HCT116 (cell line): ENCODE results near the gene TSC22D3. TPM values are rescaled to one million over a fixed set of nuclear protein-coding genes. Genes with fewer than 3 reads are reported as not detected.

Experiments
- ATAC-seq: fragments of 200-7000 bp; cut with Tn5 transposase; 2 replicates; pipeline ENCODE4 v1.9.1; 2020; ENCODE audit warnings: mild to moderate bottlenecking, moderate library complexity
- BruUV-seq: library from RNA; stranded (reverse); fragments of 400-500 nt; replicated peaks from 2 replicates; lab custom pipeline; 2021; lab: Mats Ljungman, UMichigan
- CTCF ChIA-PET: fragments of 300-600 bp; sonication (Branson Sonifier 250); formaldehyde crosslinking; loops from one replicate; lab custom pipeline; 2021; ENCODE audit warnings: antibody characterized with exemption; lab: Charles Lee
- POLR2A ChIA-PET: fragments of 300-600, 350-600 bp; sonication (Branson Sonifier 250); formaldehyde crosslinking; loops from one replicate; lab custom pipeline; 2021; ENCODE audit warnings: antibody characterized with exemption; lab: Charles Lee
- RAD21 ChIA-PET, 2 experiments: fragments of 300-600 bp; sonication (Branson Sonifier 250); formaldehyde crosslinking; loops; one replicate each; lab custom pipeline; 2023; ENCODE audit warnings: low total read pairs in 2 of 2; ENCODE audit not compliant: uncharacterized antibody in 2 of 2, unreplicated experiment in 2 of 2, low non-redundant PET in 1 of 2; lab: Charles Lee
- DNase-seq: peaks from one replicate; pipeline ENCODE4 v3.0.0-alpha.2; 2010; ENCODE audit warnings: low read depth, low spot score
- H2AFZ ChIP-seq: fragments of 200-600 bp; shearing (Covaris generic), sonication (generic); 2 replicates; pipeline ENCODE4 v1.6.1; 2017; ENCODE audit warnings: low read depth, mixed run types, mixed read lengths, antibody characterized with exemption, low read length; ENCODE audit not compliant: poor library complexity, severe bottlenecking
- H3K27ac ChIP-seq: 2 replicates; pipeline ENCODE4 v1.5.1; 2012; ENCODE audit warnings: low read depth, low read length
- H3K27me3 ChIP-seq: fragments of 200-600 bp; sonication (generic); 2 replicates; pipeline ENCODE4 v1.6.1; 2016; ENCODE audit warnings: mixed run types, low read length, mixed read lengths; ENCODE audit not compliant: insufficient read depth
- H3K36me3 ChIP-seq, 2 experiments: fragments of 200-500 bp in 1 of 2; fragments of 200-600 bp in 1 of 2; sonication (Bioruptor generic) in 1 of 2; sonication (generic) in 1 of 2; 2 replicates each; pipeline versions ENCODE4 v1.5.1 to v1.6.1; 2014 to 2016; ENCODE audit warnings: low read length in 2 of 2, inconsistent platforms in 1 of 2, mixed read lengths in 1 of 2, mixed run types in 1 of 2; ENCODE audit not compliant: insufficient read depth in 2 of 2, control insufficient read depth in 1 of 2
- H3K4me1 ChIP-seq, 2 experiments: fragments of 200-600 bp in 1 of 2; sonication (generic) in 1 of 2; 2 replicates each; pipeline versions ENCODE4 v1.5.1 to v1.6.1; 2012 to 2017; ENCODE audit warnings: low read length in 2 of 2, inconsistent platforms in 1 of 2, mild to moderate bottlenecking in 1 of 2, mixed read lengths in 1 of 2, mixed run types in 1 of 2, moderate library complexity in 1 of 2; ENCODE audit not compliant: insufficient read depth in 2 of 2, control insufficient read depth in 1 of 2
- H3K4me2 ChIP-seq: fragments of 200-600 bp; sonication (generic); 2 replicates; pipeline ENCODE4 v1.6.1; 2017; ENCODE audit warnings: mixed run types, low read length, mixed read lengths
- H3K4me3 ChIP-seq, 2 experiments: fragments of 200-600 bp in 1 of 2; sonication (generic) in 1 of 2; replicated peaks in 1 of 2; 2 replicates each; pipeline ENCODE4 v1.5.1; 2011 to 2016; ENCODE audit warnings: low read length in 2 of 2, control low read depth in 1 of 2, low read depth in 1 of 2, mild to moderate bottlenecking in 1 of 2, mixed read lengths in 1 of 2, mixed run types in 1 of 2
- H3K79me2 ChIP-seq: fragments of 200-600 bp; sonication (generic); 2 replicates; pipeline ENCODE4 v1.6.1; 2017; ENCODE audit warnings: mild to moderate bottlenecking, mixed run types, low read length, moderate library complexity, mixed read lengths; ENCODE audit not compliant: insufficient read depth
- H3K9ac ChIP-seq: fragments of 200-600 bp; sonication (generic); 2 replicates; pipeline ENCODE4 v1.6.1; 2016; ENCODE audit warnings: low read length, mixed read lengths
- H3K9me2 ChIP-seq: fragments of 200-600 bp; sonication (generic), shearing (Covaris generic); 2 replicates; pipeline ENCODE4 v1.6.1; 2017; ENCODE audit warnings: mixed run types, mild to moderate bottlenecking, moderate library complexity; ENCODE audit not compliant: insufficient read depth
- H3K9me3 ChIP-seq, 2 experiments: fragments of 200-500 bp in 1 of 2; fragments of 200-600 bp in 1 of 2; sonication (Bioruptor generic) in 1 of 2; sonication (generic) in 1 of 2; 2 replicates each; pipeline ENCODE4 v1.6.1; 2014 to 2017; ENCODE audit warnings: low read length in 2 of 2, mixed read lengths in 2 of 2, inconsistent platforms in 1 of 2, low read depth in 1 of 2, mild to moderate bottlenecking in 1 of 2, mixed run types in 1 of 2, moderate library complexity in 1 of 2; ENCODE audit not compliant: control insufficient read depth in 1 of 2, insufficient read depth in 1 of 2
- H4K20me1 ChIP-seq: fragments of 200-600 bp; sonication (generic), shearing (Covaris generic); 2 replicates; pipeline ENCODE4 v1.6.1; 2017; ENCODE audit warnings: mixed run types, mild to moderate bottlenecking, moderate library complexity; ENCODE audit not compliant: insufficient read depth
- CBX3 ChIP-seq: IDR thresholded peaks from 2 replicates; pipeline ENCODE4 v1.6.1; 2012; ENCODE audit warnings: low read depth
- CEBPB ChIP-seq: IDR thresholded peaks from 2 replicates; pipeline ENCODE4 v1.6.1; 2012; ENCODE audit warnings: low read depth
- FOSL1 ChIP-seq: IDR thresholded peaks from 2 replicates; pipeline ENCODE4 v1.6.1; 2012; ENCODE audit warnings: low read depth
- REST ChIP-seq: IDR thresholded peaks from 2 replicates; pipeline ENCODE4 v1.6.1; 2012; ENCODE audit warnings: low read depth
- YY1 ChIP-seq: IDR thresholded peaks from 2 replicates; pipeline ENCODE4 v1.6.1; 2011; ENCODE audit warnings: low read length, low read depth, moderate library complexity, mild to moderate bottlenecking; ENCODE audit not compliant: insufficient replicate concordance; ENCODE audit errors: extremely low read depth
- ZFX ChIP-seq: fragments of 450-650 bp; IDR thresholded peaks from 2 replicates; pipeline ENCODE4 v1.6.1; 2017
- ZNF274 ChIP-seq: fragments of 200-500 bp; sonication (Bioruptor generic); IDR thresholded peaks from 2 replicates; pipeline ENCODE4 v1.6.1; 2014; ENCODE audit warnings: mild to moderate bottlenecking, low read depth, low read length, inconsistent platforms
- intact Hi-C: fragments of 100-400 bp; cut with micrococcal nuclease; formaldehyde crosslinking; loops from 2 replicates; pipeline ENCODE4 v1.10.0; 2022
- total RNA-seq: library from RNA; stranded (reverse); gene quantifications from one replicate; pipeline ENCODE4 v1.2.1, GENCODE V29; 2021; ENCODE audit not compliant: unreplicated experiment
- TF ChIP-seq, protein P1 (sequence below), 3 experiments: fragments of 200-600 bp in 1 of 3; sonication (generic) in 1 of 3; IDR thresholded peaks in 2 of 3; conservative IDR thresholded peaks in 1 of 3; 2 replicates each; pipeline ENCODE4 v1.5.1; 2012 to 2017; ENCODE audit warnings: low read depth in 2 of 3, low read length in 2 of 3, antibody characterized with exemption in 1 of 3, borderline replicate concordance in 1 of 3, control low read depth in 1 of 3, mild to moderate bottlenecking in 1 of 3, mixed read lengths in 1 of 3, mixed run types in 1 of 3, moderate library complexity in 1 of 3; ENCODE audit not compliant: insufficient read depth in 1 of 3
- TF ChIP-seq, protein P2 (sequence below): IDR thresholded peaks from 2 replicates; pipeline ENCODE4 v1.6.1; 2012
- TF ChIP-seq, protein P3 (sequence below): IDR thresholded peaks from 2 replicates; pipeline ENCODE4 v1.6.1; 2012
- TF ChIP-seq, protein P4 (sequence below): IDR thresholded peaks from 2 replicates; pipeline ENCODE4 v1.6.1; 2011; ENCODE audit warnings: mild to moderate bottlenecking, low read length, moderate library complexity; ENCODE audit not compliant: insufficient replicate concordance; ENCODE audit errors: extremely low read depth

The TSC22D3 gene
- total RNA-seq, 1 experiment from 2014 or later: 24.6 TPM

- H4K20me1 ChIP-seq: no peaks in the 10 kb centered on the region
- no peak overlapping the region for H2AFZ ChIP-seq
- no peak overlapping the region for H3K9ac ChIP-seq
- no peak for DNase-seq
- H3K79me2 ChIP-seq: no peaks in the 10 kb centered on the region
- no peak overlapping the region for H3K4me2 ChIP-seq
- ChIA-PET RAD21 (no interaction called here), CTCF (no interaction called here), POLR2A (no interaction called here)
- H3K9me2 ChIP-seq: no peaks in the 10 kb centered on the region
- no peak overlapping the region for H3K4me3 ChIP-seq
- no peaks in the 10 kb centered on the region for H3K4me1 ChIP-seq
- BruUV-seq: no TSS peak
- intact Hi-C loops: no loop called here
- no peaks in the 10 kb centered on the region for H3K36me3 ChIP-seq
- no peak for ATAC-seq
- H3K27ac ChIP-seq: no peak overlapping the region
- H3K9me3 ChIP-seq: no peaks in the 10 kb centered on the region
- no peaks in the 10 kb centered on the region for H3K27me3 ChIP-seq
- TF ChIP-seq FOSL1 (no peak), REST (no peak), CBX3 (no peak), ZNF274 (no peak), YY1 (no peak), ZFX (no peak), CEBPB (no peak)
- TF ChIP-seq, protein P1, sequence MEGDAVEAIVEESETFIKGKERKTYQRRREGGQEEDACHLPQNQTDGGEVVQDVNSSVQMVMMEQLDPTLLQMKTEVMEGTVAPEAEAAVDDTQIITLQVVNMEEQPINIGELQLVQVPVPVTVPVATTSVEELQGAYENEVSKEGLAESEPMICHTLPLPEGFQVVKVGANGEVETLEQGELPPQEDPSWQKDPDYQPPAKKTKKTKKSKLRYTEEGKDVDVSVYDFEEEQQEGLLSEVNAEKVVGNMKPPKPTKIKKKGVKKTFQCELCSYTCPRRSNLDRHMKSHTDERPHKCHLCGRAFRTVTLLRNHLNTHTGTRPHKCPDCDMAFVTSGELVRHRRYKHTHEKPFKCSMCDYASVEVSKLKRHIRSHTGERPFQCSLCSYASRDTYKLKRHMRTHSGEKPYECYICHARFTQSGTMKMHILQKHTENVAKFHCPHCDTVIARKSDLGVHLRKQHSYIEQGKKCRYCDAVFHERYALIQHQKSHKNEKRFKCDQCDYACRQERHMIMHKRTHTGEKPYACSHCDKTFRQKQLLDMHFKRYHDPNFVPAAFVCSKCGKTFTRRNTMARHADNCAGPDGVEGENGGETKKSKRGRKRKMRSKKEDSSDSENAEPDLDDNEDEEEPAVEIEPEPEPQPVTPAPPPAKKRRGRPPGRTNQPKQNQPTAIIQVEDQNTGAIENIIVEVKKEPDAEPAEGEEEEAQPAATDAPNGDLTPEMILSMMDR (IDR thresholded peaks at IDR 0.05 in 2 of 3, conservative IDR thresholded peaks at IDR 0.05 in 1 of 3; ENCODE audit: borderline replicate concordance in 1 of 3, insufficient read depth in 1 of 3, low read depth in 2 of 3, low read length in 2 of 3): no peak
- TF ChIP-seq, protein P2, sequence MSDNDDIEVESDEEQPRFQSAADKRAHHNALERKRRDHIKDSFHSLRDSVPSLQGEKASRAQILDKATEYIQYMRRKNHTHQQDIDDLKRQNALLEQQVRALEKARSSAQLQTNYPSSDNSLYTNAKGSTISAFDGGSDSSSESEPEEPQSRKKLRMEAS: no peak
- TF ChIP-seq, protein P3, sequence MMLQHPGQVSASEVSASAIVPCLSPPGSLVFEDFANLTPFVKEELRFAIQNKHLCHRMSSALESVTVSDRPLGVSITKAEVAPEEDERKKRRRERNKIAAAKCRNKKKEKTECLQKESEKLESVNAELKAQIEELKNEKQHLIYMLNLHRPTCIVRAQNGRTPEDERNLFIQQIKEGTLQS: no peak
- TF ChIP-seq, protein P4, sequence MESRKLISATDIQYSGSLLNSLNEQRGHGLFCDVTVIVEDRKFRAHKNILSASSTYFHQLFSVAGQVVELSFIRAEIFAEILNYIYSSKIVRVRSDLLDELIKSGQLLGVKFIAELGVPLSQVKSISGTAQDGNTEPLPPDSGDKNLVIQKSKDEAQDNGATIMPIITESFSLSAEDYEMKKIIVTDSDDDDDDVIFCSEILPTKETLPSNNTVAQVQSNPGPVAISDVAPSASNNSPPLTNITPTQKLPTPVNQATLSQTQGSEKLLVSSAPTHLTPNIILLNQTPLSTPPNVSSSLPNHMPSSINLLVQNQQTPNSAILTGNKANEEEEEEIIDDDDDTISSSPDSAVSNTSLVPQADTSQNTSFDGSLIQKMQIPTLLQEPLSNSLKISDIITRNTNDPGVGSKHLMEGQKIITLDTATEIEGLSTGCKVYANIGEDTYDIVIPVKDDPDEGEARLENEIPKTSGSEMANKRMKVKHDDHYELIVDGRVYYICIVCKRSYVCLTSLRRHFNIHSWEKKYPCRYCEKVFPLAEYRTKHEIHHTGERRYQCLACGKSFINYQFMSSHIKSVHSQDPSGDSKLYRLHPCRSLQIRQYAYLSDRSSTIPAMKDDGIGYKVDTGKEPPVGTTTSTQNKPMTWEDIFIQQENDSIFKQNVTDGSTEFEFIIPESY: no peak
These were observed 108.7 kb downstream of the TSC22D3 start for GRCh38 chrX:107666931-107667330.
